PC-3 (cell line): Measurements from ENCODE around the gene MAP3K5.

Experiments used
- EZH2 ChIP-seq: fragments of 300-600 bp; sonication (generic); IDR thresholded peaks from one replicate; pipeline ENCODE4 v1.6.1; 2017; ENCODE audit warnings: antibody characterized with exemption, mild to moderate bottlenecking, low read length; ENCODE audit not compliant: unreplicated experiment
- EZH2phosphoT487 ChIP-seq: fragments of 300-600 bp; sonication (generic); IDR thresholded peaks from 2 replicates; pipeline ENCODE4 v1.6.1; 2018; ENCODE audit warnings: mild to moderate bottlenecking, antibody characterized with exemption, low read length, borderline replicate concordance
- TF ChIP-seq, protein P1 (sequence below): fragments of 300-600 bp; sonication (generic); conservative IDR thresholded peaks from 2 replicates; pipeline ENCODE4 v1.5.1; 2017; ENCODE audit warnings: antibody characterized with exemption, low read depth, mild to moderate bottlenecking, low read length

GRCh38 chr6:136766274-136766673 is 26.0 kb downstream of the MAP3K5 start:
- TF ChIP-seq, protein P1, sequence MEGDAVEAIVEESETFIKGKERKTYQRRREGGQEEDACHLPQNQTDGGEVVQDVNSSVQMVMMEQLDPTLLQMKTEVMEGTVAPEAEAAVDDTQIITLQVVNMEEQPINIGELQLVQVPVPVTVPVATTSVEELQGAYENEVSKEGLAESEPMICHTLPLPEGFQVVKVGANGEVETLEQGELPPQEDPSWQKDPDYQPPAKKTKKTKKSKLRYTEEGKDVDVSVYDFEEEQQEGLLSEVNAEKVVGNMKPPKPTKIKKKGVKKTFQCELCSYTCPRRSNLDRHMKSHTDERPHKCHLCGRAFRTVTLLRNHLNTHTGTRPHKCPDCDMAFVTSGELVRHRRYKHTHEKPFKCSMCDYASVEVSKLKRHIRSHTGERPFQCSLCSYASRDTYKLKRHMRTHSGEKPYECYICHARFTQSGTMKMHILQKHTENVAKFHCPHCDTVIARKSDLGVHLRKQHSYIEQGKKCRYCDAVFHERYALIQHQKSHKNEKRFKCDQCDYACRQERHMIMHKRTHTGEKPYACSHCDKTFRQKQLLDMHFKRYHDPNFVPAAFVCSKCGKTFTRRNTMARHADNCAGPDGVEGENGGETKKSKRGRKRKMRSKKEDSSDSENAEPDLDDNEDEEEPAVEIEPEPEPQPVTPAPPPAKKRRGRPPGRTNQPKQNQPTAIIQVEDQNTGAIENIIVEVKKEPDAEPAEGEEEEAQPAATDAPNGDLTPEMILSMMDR = no peak
- TF ChIP-seq EZH2 (no peak), EZH2phosphoT487 (no peak)
